GM21529 (cell line): ENCODE measurements around the gene DPH6.
"Not testable (repeated sequence)": the region's sequence is repeated elsewhere in the genome, so short reads cannot be mapped to it uniquely, and the experiment has no call there.

ENCODE experiments used
- ATAC-seq: cut with Tn5 transposase; IDR thresholded peaks from one replicate; pipeline ENCODE4 v1.9.1; 2021; ENCODE audit not compliant: unreplicated experiment

Gene DPH6

GRCh38 chr15:35441279-35441678 is 104.7 kb downstream of the DPH6 start:
- not testable (repeated sequence) for ATAC-seq

GRCh38 chr15:35440265-35440664 is 105.7 kb downstream of the DPH6 start:
- ATAC-seq: no peak

GRCh38 chr15:35439291-35439690 is 106.7 kb downstream of the DPH6 start:
- no peak for ATAC-seq

- ATAC-seq: no peak
Measured at GRCh38 chr15:35437157-35437556, 108.8 kb downstream of the DPH6 start.

GRCh38 chr15:35436422-35436821 is 109.5 kb downstream of the DPH6 start:
- no peak for ATAC-seq

GRCh38 chr15:35431281-35431680 is 114.7 kb downstream of the DPH6 start:
- ATAC-seq: no peak

- no peak for ATAC-seq
Measured at GRCh38 chr15:35430301-35430700, 115.7 kb downstream of the DPH6 start.

- no peak for ATAC-seq
Measured at GRCh38 chr15:35427496-35427895, 118.5 kb downstream of the DPH6 start.

- ATAC-seq: no peak
Measured at GRCh38 chr15:35427091-35427490, 118.9 kb downstream of the DPH6 start.

GRCh38 chr15:35410775-35411174 is 135.2 kb downstream of the DPH6 start:
- ATAC-seq: no peak

GRCh38 chr15:35399901-35400300 is 146.1 kb downstream of the DPH6 start:
- ATAC-seq: no peak

- ATAC-seq: no peak
Measured at GRCh38 chr15:35397027-35397426, 148.9 kb downstream of the DPH6 start.

GRCh38 chr15:35394416-35394815 is 151.5 kb downstream of the DPH6 start:
- ATAC-seq: no peak

- ATAC-seq: no peak
Measured at GRCh38 chr15:35393398-35393797, 152.6 kb downstream of the DPH6 start.

- ATAC-seq: not testable (repeated sequence)
Measured at GRCh38 chr15:35391408-35391984, 154.5 kb downstream of the DPH6 start.

- no peak for ATAC-seq
Measured at GRCh38 chr15:35383506-35383905, 162.5 kb downstream of the DPH6 start.

- no peak for ATAC-seq
Measured at GRCh38 chr15:35381328-35381727, 164.6 kb downstream of the DPH6 start.

- no peak for ATAC-seq
Measured at GRCh38 chr15:35379972-35380371, 166.0 kb downstream of the DPH6 start.

GRCh38 chr15:35378454-35378853 is 167.5 kb downstream of the DPH6 start:
- not testable (repeated sequence) for ATAC-seq

GRCh38 chr15:35376707-35377106 is 169.3 kb downstream of the DPH6 start:
- ATAC-seq: no peak

- no peak for ATAC-seq
Measured at GRCh38 chr15:35374661-35375060, 171.3 kb downstream of the DPH6 start.

- ATAC-seq: no peak
Measured at GRCh38 chr15:35362195-35362829, 183.7 kb downstream of the DPH6 start.

GRCh38 chr15:35358824-35359223 is 187.1 kb downstream of the DPH6 start:
- no peak for ATAC-seq
